Measurements from ENCODE around the gene CAMK1G.

- TF ChIP-seq POLR2A (IDR thresholded peaks at IDR 0.05) (no peak), CTCF (IDR thresholded peaks at IDR 0.05) (no peak)
Measured at GRCh38 chr1:209587789-209588188, 4.3 kb downstream of the CAMK1G start.

Data from testis (tissue), 2 donors.